Ascending aorta (tissue), 2 donors: ENCODE data around the gene NUP88. TPM values are rescaled to one million over a fixed set of nuclear protein-coding genes. Genes with fewer than 3 reads are reported as not detected.

Source experiments
- DNase-seq, 2 donors: peaks; one replicate each; pipeline ENCODE4 v3.0.0-alpha.2; 2019; ENCODE audit warnings: low spot score in 2 of 2
- H3K27ac ChIP-seq, 2 donors: fragments of 200-600 bp; sonication (generic); one replicate each; pipeline ENCODE4 v1.5.1; 2016 to 2017; ENCODE audit warnings: mild to moderate bottlenecking in 1 of 2
- H3K27me3 ChIP-seq: fragments of 200-600 bp; sonication (generic); one replicate; pipeline ENCODE4 v1.5.1; 2017
- H3K36me3 ChIP-seq, 2 donors: fragments of 200-600 bp; sonication (generic); one replicate each; pipeline ENCODE4 v1.5.1; 2016
- H3K4me1 ChIP-seq, 2 donors: fragments of 200-600 bp; sonication (generic); one replicate each; pipeline ENCODE4 v1.5.1; 2016 to 2017; ENCODE audit warnings: mild to moderate bottlenecking in 1 of 2
- H3K4me3 ChIP-seq, 2 donors: fragments of 200-600 bp; sonication (generic); one replicate each; pipeline ENCODE4 v1.5.1; 2016 to 2017; ENCODE audit warnings: mild to moderate bottlenecking in 1 of 2
- H3K9me3 ChIP-seq, 2 donors: fragments of 200-600 bp; sonication (generic); one replicate each; pipeline ENCODE4 v1.5.1; 2016
- intact Hi-C: fragments of 100-400 bp; cut with DNase I; formaldehyde crosslinking; loops from one replicate; pipeline ENCODE4 v1.15.1; 2023
- total RNA-seq: library from RNA; depleted of rRNA; stranded (reverse); fragments of >200 nt; gene quantifications from one replicate; pipeline ENCODE4 v1.1.0, GENCODE V29; 2016
- TF ChIP-seq, protein P1 (sequence below), 3 experiments: fragments of 200-600 bp in 2 of 3; fragments of 450-650 bp in 1 of 3; sonication (generic) in 2 of 3; IDR thresholded peaks; one replicate each; pipeline ENCODE4 v1.5.1; 2016 to 2019; ENCODE audit warnings: antibody characterized with exemption in 3 of 3, mild to moderate bottlenecking in 1 of 3, moderate library complexity in 1 of 3

The NUP88 gene
- total RNA-seq, 1 donor from 2014 or later, result 102 TPM

GRCh38 chr17:5429191-5429887, 9.9 kb upstream of the NUP88 start:
- DNase-seq, result no peak
- intact Hi-C loops, result no loop called here
- no peaks in the 10 kb centered on the region for H3K9me3 ChIP-seq
- TF ChIP-seq, protein P1, sequence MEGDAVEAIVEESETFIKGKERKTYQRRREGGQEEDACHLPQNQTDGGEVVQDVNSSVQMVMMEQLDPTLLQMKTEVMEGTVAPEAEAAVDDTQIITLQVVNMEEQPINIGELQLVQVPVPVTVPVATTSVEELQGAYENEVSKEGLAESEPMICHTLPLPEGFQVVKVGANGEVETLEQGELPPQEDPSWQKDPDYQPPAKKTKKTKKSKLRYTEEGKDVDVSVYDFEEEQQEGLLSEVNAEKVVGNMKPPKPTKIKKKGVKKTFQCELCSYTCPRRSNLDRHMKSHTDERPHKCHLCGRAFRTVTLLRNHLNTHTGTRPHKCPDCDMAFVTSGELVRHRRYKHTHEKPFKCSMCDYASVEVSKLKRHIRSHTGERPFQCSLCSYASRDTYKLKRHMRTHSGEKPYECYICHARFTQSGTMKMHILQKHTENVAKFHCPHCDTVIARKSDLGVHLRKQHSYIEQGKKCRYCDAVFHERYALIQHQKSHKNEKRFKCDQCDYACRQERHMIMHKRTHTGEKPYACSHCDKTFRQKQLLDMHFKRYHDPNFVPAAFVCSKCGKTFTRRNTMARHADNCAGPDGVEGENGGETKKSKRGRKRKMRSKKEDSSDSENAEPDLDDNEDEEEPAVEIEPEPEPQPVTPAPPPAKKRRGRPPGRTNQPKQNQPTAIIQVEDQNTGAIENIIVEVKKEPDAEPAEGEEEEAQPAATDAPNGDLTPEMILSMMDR (IDR thresholded peaks at IDR 0.05), result no peak
- H3K36me3 ChIP-seq, result peaks cover 79 to 99% of the 10 kb centered on the region in 2 donors
- no peaks in the 10 kb centered on the region for H3K4me1 ChIP-seq
- no peaks in the 10 kb centered on the region for H3K27me3 ChIP-seq
- H3K4me3 ChIP-seq, result no peak overlapping the region
- H3K27ac ChIP-seq, result no peak overlapping the region

DNA sequence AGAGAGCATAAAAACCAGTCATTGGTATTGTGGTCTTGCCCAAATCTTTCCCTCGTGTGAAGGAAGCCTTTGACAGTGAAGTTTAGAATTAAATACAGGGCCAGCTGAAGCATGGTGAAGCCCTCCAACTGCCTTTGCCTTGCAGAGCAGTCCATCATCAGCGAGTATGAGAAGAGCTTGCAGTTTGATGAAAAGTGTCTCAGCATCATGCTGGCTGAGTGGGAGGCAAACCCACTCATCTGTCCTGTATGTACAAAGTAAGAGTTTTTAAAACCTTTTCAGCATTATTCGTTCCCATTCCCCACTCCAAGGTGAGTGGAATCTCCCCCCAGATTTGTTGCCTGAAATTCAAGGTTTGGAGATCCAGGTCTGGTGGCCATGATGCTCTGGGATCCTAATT, 6.4 kb upstream of the NUP88 start:
- DNase-seq, result no peak
- H3K9me3 ChIP-seq, result no peaks in the 10 kb centered on the region
- peaks cover under 1% of the 10 kb centered on the region in 2 donors for H3K4me1 ChIP-seq
- H3K36me3 ChIP-seq, result peaks cover 67 to 88% of the 10 kb centered on the region in 2 donors
- H3K4me3 ChIP-seq, result no peak overlapping the region
- no peak overlapping the region for H3K27ac ChIP-seq
- TF ChIP-seq, protein P1 (IDR thresholded peaks at IDR 0.05), result no peak
- no peaks in the 10 kb centered on the region for H3K27me3 ChIP-seq
- intact Hi-C loops, result no loop called here

- no peak for DNase-seq
- Histone ChIP-seq H3K27me3 (no peaks in the 10 kb centered on the region), H3K36me3 (peaks cover 61 to 78% of the 10 kb centered on the region in 2 donors), H3K4me1 (peaks cover 3 to 4% of the 10 kb centered on the region in 2 donors), H3K27ac (no peak overlapping the region), H3K9me3 (no peaks in the 10 kb centered on the region), H3K4me3 (no peak overlapping the region)
- intact Hi-C loops, result loop anchor here (5.0 kb wide), 1 partner anchor 42 kb away; the partner anchor contains the start of gene DHX33
- TF ChIP-seq, protein P1 (IDR thresholded peaks at IDR 0.05), result no peak
These were observed 5.4 kb upstream of the NUP88 start for GRCh38 chr17:5424909-5425308.

DNA sequence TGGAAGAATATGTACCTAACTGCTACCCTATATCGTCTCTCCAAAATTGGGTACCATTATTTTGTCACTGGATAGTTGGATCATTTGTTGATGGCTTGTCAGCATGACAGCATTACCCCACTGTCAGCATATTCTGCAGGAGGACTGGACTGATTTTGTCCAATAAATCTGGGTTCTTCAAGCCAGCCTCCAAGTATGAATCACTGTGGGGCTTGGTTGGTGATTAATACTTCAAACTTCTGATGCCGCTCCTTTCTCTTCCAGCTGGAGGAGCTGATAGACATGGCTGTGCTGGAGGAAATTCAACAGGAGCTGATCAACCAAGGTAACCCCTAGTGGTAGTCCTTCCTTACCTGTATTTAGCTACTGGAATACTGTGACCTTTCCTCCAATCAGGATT, 3.0 kb upstream of the NUP88 start:
- Histone ChIP-seq H3K27me3 (no peaks in the 10 kb centered on the region), H3K4me3 (no peak overlapping the region), H3K4me1 (peaks cover 4 to 8% of the 10 kb centered on the region in 2 donors), H3K27ac (no peak overlapping the region), H3K36me3 (peaks cover 42 to 54% of the 10 kb centered on the region in 2 donors), H3K9me3 (no peaks in the 10 kb centered on the region)
- intact Hi-C loops, result loop anchor here (5.0 kb wide), 1 partner anchor 45 kb away; the partner anchor contains the start of gene DHX33
- TF ChIP-seq, protein P1 (IDR thresholded peaks at IDR 0.05), result no peak
- DNase-seq, result no peak

DNA sequence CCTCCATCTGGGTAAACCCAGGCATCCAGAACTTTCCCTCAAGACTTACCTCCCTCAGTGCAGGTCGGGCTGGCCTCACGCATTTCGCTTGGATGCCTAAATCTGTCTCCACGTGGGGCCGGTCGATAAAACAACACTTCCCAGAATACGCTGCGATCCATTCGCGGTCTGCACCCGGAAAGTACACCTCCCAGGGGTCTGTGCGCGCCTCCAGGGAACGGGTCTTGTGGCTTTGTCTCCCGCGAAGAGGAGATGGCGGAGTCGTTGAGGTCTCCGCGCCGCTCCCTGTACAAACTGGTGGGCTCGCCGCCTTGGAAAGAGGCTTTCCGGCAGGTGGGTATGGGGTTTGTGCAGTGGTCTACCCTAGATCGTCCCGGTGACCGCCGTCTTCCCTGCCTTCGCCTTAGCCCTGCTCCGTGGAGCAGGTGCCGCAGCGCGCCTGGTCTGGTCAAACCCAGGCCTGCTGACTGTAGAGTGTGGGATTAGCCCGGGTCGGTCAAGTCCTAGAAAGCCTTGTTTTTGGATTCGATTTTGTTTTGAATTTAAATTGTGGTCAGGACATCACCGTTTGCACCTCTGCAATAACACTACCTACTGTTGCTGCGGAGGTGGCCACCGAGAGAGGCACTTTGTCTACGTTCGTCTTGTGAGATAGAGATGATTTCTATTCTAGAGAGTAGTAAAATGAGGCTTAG, 644 bp upstream of the NUP88 start, which contains the start of gene RPAIN:
Gene RPAIN (plus strand): TSS at position 224 of the 695 bp plus-strand sequence. CDS start 29 bp downstream, at position 253.
- DNase-seq, result peak; percentile 69 to 92
- intact Hi-C loops, result loop anchor here (1.0 to 10.0 kb wide), 4 partner anchors 19 to 1595 kb away; partner anchors contain the start of genes C1QBP, DHX33, RABEP1 and RNASEK
- TF ChIP-seq, protein P1 (IDR thresholded peaks at IDR 0.05), result no peak
- no peaks in the 10 kb centered on the region for H3K27me3 ChIP-seq
- peak within 1 kb of the TSS; percentile 78 to 82 for H3K27ac ChIP-seq
- no peaks in the 10 kb centered on the region for H3K9me3 ChIP-seq
- peak within 1 kb of the TSS; percentile 68 to 84 for H3K4me3 ChIP-seq
- peaks cover 28 to 43% of the 10 kb centered on the region in 2 donors for H3K36me3 ChIP-seq
- peaks cover 4 to 18% of the 10 kb centered on the region in 2 donors for H3K4me1 ChIP-seq
